H1 (cell line): Measurements from ENCODE around the gene SMTNL1. TPM values are rescaled to one million over a fixed set of nuclear protein-coding genes. Genes with fewer than 3 reads are reported as not detected.

Experiments
- CHD7 ChIP-seq: fragments of 300-600 bp; sonication (generic); IDR thresholded peaks from 2 replicates; pipeline ENCODE4 v1.7.1; 2012; ENCODE audit warnings: low read length, moderate library complexity, mild to moderate bottlenecking, inconsistent platforms; ENCODE audit not compliant: insufficient replicate concordance
- TCF12 ChIP-seq: IDR thresholded peaks from 2 replicates; pipeline ENCODE4 v1.6.1; 2011; ENCODE audit warnings: low read depth, mild to moderate bottlenecking, low read length
- polyA plus RNA-seq, 7 experiments: library from polyadenylated mRNA; depleted of rRNA in 3 of 7; stranded (reverse) in 5 of 7; unstranded in 2 of 7; fragments of >200 nt in 5 of 7; fragments of 200-250 nt in 2 of 7; gene quantifications; 1 replicate in 5 of 7; 2 replicates in 1 of 7; 4 replicates in 1 of 7; pipeline versions ENCODE4 v1.2.1 to v1.2.3, GENCODE V29; 2011 to 2013; ENCODE audit warnings: missing spikeins in 2 of 7, mixed read lengths in 2 of 7
- total RNA-seq: library from RNA; stranded (reverse); fragmentation: NEBNext Ultra II Directional; extraction: Animal tissue kit (Norgen Biotek cat#: 25700); gene quantifications from 2 replicates; pipeline ENCODE4 v1.2.1, GENCODE V29; 2021

The SMTNL1 gene
- total and polyA plus RNA-seq, 2 of the 8 experiments (the other 6 are each of a cell fraction or from before 2014, with no cell fraction given), result 0.18 TPM; not detected in 1

GRCh38 chr11:57544566-57544965, 7.2 kb downstream of the SMTNL1 start (continued):
- TF ChIP-seq CHD7 (no peak), TCF12 (no peak)
